Tibial nerve (tissue), 4 donors: ENCODE data around the gene PRIM1.

ENCODE experiments used
- CTCF ChIP-seq, 5 experiments: fragments of 200-600 bp in 3 of 5; fragments of 450-650 bp in 2 of 5; sonication (generic) in 3 of 5; IDR thresholded peaks; one replicate each; pipeline ENCODE4 v1.5.1; 2016 to 2019; ENCODE audit warnings: antibody characterized with exemption in 5 of 5, mild to moderate bottlenecking in 3 of 5, moderate library complexity in 2 of 5
- EP300 ChIP-seq, 2 donors: sonication (generic); formaldehyde crosslinking; IDR thresholded peaks; one replicate each; pipeline ENCODE4 v1.6.1; 2017; ENCODE audit warnings: antibody characterized with exemption in 2 of 2, mild to moderate bottlenecking in 1 of 2

DNA sequence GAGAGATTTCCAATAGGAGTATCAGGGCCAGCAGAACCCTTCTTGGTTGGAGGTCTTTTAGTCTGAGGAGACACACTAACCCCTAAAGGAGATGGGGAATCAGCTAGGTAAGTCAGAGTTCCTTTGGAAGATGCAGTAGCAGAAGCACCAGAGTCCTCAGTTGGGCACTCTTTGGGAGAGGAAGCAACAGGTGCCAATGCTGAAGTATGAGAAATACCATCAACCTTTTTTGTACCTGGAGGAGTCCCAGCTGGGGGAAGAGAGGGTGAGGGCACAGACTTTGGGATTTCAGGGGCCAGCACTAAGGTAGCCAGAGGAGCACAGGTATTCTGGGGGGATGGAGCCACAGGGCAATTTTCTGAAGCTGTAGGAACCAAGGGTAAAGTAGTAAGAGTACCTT is 33.1 kb downstream of the PRIM1 start:
- TF ChIP-seq CTCF (IDR thresholded peaks at IDR 0.05): no peak
- TF ChIP-seq EP300 (IDR thresholded peaks at IDR 0.05): no peak
